ENCODE results near the gene STXBP6.

STXBP6 gene

GRCh38 chr14:25032092-25032784 lies 17.7 kb downstream of the STXBP6 start (continued):
- TF ChIP-seq ZNF362 (tag by site-specific recombination; IDR thresholded peaks at IDR 0.05) (no peak), ZSCAN23 (tag by site-specific recombination; IDR thresholded peaks at IDR 0.05) (no peak)

- no peaks in the 10 kb centered on the region for H3K36me3 ChIP-seq (ENCODE audit: control insufficient read depth in 2 of 2, insufficient read depth in 1 of 2, low read length in 2 of 2)
- no peaks in the 10 kb centered on the region for H3K4me1 ChIP-seq (ENCODE audit: control insufficient read depth, insufficient read depth, low read length)
- TF ChIP-seq KLF7 (tag by site-specific recombination; IDR thresholded peaks at IDR 0.05; ENCODE audit: borderline replicate concordance) (no peak), ZBTB44 (tag by site-specific recombination; IDR thresholded peaks at IDR 0.05) (no peak), ZNF16 (tag by site-specific recombination; IDR thresholded peaks at IDR 0.05; ENCODE audit: low read depth) (no peak), ZNF248 (tag by site-specific recombination; IDR thresholded peaks at IDR 0.05) (no peak), ZNF433 (tag by site-specific recombination; IDR thresholded peaks at IDR 0.05; ENCODE audit: low read depth) (no peak)
- POLR2A ChIA-PET = no interaction called here
- no peaks in the 10 kb centered on the region for H3K9me3 ChIP-seq (ENCODE audit: control insufficient read depth, insufficient read depth, low read depth, low read length)
- H3K4me3 ChIP-seq (ENCODE audit: low read depth, low read length) = no peak overlapping the region
- CTCF ChIA-PET = no interaction called here
- H3K27ac ChIP-seq (ENCODE audit: extremely low read depth, low read depth, low read length) = no peak overlapping the region
Measured at GRCh38 chr14:25026476-25027137, 23.3 kb downstream of the STXBP6 start.

- TF ChIP-seq ZNF223 (tag by site-specific recombination; IDR thresholded peaks at IDR 0.05) = no peak
- no peak for TF ChIP-seq ZNF335 (tag by site-specific recombination; conservative IDR thresholded peaks at IDR 0.05)
- no peak for TF ChIP-seq ZNF394 (tag by site-specific recombination; IDR thresholded peaks at IDR 0.05; ENCODE audit: borderline replicate concordance)
- TF ChIP-seq KLF16 (tag by site-specific recombination; IDR thresholded peaks at IDR 0.05) = no peak
- TF ChIP-seq ZNF341 (tag by site-specific recombination; IDR thresholded peaks at IDR 0.05; ENCODE audit: low read depth) = no peak
- no peak for TF ChIP-seq YY2 (tag by site-specific recombination; IDR thresholded peaks at IDR 0.05)
- no peak for TF ChIP-seq ATF2 (tag by site-specific recombination; IDR thresholded peaks at IDR 0.05; ENCODE audit: low read depth)
- ChIA-PET POLR2A (interaction anchor here (0.7 kb wide), 1 partner anchor 38 kb away, joined by 4 read pairs; no protein-coding TSS in a partner anchor), CTCF (interaction anchor here (0.6 to 1.1 kb wide), 3 partner anchors 55 to 309 kb away, joined by 3 read pairs; no protein-coding TSS in a partner anchor)
- no peaks in the 10 kb centered on the region for H3K9me3 ChIP-seq (ENCODE audit: control insufficient read depth, insufficient read depth, low read depth, low read length)
- no peak overlapping the region for H3K4me3 ChIP-seq (ENCODE audit: low read depth, low read length)
- H3K4me1 ChIP-seq (ENCODE audit: control insufficient read depth, insufficient read depth, low read length) = peaks cover 3% of the 10 kb centered on the region
- H3K27ac ChIP-seq (ENCODE audit: extremely low read depth, low read depth, low read length) = no peak overlapping the region
- no peaks in the 10 kb centered on the region for H3K36me3 ChIP-seq (ENCODE audit: control insufficient read depth in 2 of 2, insufficient read depth in 1 of 2, low read length in 2 of 2)
Measured at GRCh38 chr14:25019892-25020291, 30.1 kb downstream of the STXBP6 start.

- H3K9me3 ChIP-seq (ENCODE audit: control insufficient read depth, insufficient read depth, low read depth, low read length) = no peaks in the 10 kb centered on the region
- CTCF ChIA-PET = interaction anchor here (1.1 kb wide), 1 partner anchor 211 kb away, joined by 4 read pairs; no protein-coding TSS in a partner anchor
- H3K27ac ChIP-seq (ENCODE audit: extremely low read depth, low read depth, low read length) = no peak overlapping the region
- H3K4me3 ChIP-seq (ENCODE audit: low read depth, low read length) = no peak overlapping the region
- no peaks in the 10 kb centered on the region for H3K36me3 ChIP-seq (ENCODE audit: control insufficient read depth in 2 of 2, insufficient read depth in 1 of 2, low read length in 2 of 2)
- POLR2A ChIA-PET = no interaction called here
- peaks cover 6% of the 10 kb centered on the region for H3K4me1 ChIP-seq (ENCODE audit: control insufficient read depth, insufficient read depth, low read length)
- no peak for TF ChIP-seq ZNF488 (tag by site-specific recombination; IDR thresholded peaks at IDR 0.05)
- TF ChIP-seq, protein P1, sequence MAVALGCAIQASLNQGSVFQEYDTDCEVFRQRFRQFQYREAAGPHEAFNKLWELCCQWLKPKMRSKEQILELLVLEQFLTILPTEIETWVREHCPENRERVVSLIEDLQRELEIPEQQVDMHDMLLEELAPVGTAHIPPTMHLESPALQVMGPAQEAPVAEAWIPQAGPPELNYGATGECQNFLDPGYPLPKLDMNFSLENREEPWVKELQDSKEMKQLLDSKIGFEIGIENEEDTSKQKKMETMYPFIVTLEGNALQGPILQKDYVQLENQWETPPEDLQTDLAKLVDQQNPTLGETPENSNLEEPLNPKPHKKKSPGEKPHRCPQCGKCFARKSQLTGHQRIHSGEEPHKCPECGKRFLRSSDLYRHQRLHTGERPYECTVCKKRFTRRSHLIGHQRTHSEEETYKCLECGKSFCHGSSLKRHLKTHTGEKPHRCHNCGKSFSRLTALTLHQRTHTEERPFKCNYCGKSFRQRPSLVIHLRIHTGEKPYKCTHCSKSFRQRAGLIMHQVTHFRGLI (tag by site-specific recombination; IDR thresholded peaks at IDR 0.05) = no peak
- TF ChIP-seq, protein P2, sequence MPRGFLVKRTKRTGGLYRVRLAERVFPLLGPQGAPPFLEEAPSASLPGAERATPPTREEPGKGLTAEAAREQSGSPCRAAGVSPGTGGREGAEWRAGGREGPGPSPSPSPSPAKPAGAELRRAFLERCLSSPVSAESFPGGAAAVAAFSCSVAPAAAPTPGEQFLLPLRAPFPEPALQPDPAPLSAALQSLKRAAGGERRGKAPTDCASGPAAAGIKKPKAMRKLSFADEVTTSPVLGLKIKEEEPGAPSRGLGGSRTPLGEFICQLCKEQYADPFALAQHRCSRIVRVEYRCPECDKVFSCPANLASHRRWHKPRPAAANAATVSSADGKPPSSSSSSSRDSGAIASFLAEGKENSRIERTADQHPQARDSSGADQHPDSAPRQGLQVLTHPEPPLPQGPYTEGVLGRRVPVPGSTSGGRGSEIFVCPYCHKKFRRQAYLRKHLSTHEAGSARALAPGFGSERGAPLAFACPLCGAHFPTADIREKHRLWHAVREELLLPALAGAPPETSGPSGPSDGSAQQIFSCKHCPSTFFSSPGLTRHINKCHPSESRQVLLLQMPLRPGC (tag by site-specific recombination; IDR thresholded peaks at IDR 0.05) = no peak
- peak; percentile 65; the same call in 1 of the 2 replicates for TF ChIP-seq TCF7L2 (IDR thresholded peaks at IDR 0.05; ENCODE audit: borderline replicate concordance, low read depth, low read length)
- no peak for TF ChIP-seq ZEB2 (tag by site-specific recombination; IDR thresholded peaks at IDR 0.05)
- no peak for TF ChIP-seq ZNF624 (tag by site-specific recombination; IDR thresholded peaks at IDR 0.05)
Measured at GRCh38 chr14:25017562-25017961, 32.4 kb downstream of the STXBP6 start.

Measured in HEK293 (cell line).